OCI-LY7 (cell line): ENCODE data around the gene ZFP90.

Source experiments
- EZH2phosphoT487 ChIP-seq: fragments of 200-600 bp; sonication (generic); IDR thresholded peaks from 2 replicates; pipeline ENCODE4 v1.6.1; 2018; ENCODE audit warnings: low read depth, borderline replicate concordance, mild to moderate bottlenecking, mixed run types, antibody characterized with exemption, low read length, moderate library complexity, mixed read lengths
- TF ChIP-seq, protein P1 (sequence below): fragments of 200-600 bp; sonication (generic); conservative IDR thresholded peaks from 2 replicates; pipeline ENCODE4 v1.5.1; 2014; ENCODE audit warnings: mild to moderate bottlenecking, antibody characterized with exemption, low read length, moderate library complexity, mixed read lengths

DNA sequence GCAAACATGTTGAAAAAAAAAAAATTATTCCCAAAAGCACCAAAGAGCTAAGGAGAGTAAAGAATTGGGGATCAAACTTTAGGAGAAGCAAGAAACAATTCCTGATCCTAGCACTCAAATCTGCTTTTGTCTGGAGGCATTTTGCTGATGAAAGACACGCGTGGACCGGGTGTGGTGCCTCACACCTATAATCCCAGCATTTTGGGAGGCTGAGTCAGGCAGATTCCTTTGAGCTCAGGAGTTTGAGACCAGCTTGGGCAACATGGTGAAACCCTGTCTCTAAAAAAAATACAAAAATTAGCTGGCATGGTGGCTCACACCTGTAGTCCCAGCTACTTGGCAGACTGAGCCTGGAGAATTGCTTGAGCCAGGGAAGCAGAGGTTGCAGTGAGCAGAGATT, 35.4 kb downstream of the ZFP90 start:
- TF ChIP-seq, protein P1, sequence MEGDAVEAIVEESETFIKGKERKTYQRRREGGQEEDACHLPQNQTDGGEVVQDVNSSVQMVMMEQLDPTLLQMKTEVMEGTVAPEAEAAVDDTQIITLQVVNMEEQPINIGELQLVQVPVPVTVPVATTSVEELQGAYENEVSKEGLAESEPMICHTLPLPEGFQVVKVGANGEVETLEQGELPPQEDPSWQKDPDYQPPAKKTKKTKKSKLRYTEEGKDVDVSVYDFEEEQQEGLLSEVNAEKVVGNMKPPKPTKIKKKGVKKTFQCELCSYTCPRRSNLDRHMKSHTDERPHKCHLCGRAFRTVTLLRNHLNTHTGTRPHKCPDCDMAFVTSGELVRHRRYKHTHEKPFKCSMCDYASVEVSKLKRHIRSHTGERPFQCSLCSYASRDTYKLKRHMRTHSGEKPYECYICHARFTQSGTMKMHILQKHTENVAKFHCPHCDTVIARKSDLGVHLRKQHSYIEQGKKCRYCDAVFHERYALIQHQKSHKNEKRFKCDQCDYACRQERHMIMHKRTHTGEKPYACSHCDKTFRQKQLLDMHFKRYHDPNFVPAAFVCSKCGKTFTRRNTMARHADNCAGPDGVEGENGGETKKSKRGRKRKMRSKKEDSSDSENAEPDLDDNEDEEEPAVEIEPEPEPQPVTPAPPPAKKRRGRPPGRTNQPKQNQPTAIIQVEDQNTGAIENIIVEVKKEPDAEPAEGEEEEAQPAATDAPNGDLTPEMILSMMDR: no peak
- TF ChIP-seq EZH2phosphoT487: no peak
